Activated naive CD8-positive, alpha-beta T cell treated with anti-CD3 and anti-CD28 coated beads, Interleukin-2, amount 50 U/mL, for 16 hours (primary cell): ENCODE results near the gene RHCE.
A peak's percentile ranks its signal among the peaks of the same experiment; 100 is the strongest.
"Not testable (repeated sequence)": the region's sequence is repeated elsewhere in the genome, so short reads cannot be mapped to it uniquely, and the experiment has no call there.

ENCODE experiments used
- DNase-seq: peaks from one replicate; pipeline ENCODE4 v3.0.0-alpha.2; 2020; ENCODE audit warnings: low read depth, low spot score

Gene RHCE

DNA sequence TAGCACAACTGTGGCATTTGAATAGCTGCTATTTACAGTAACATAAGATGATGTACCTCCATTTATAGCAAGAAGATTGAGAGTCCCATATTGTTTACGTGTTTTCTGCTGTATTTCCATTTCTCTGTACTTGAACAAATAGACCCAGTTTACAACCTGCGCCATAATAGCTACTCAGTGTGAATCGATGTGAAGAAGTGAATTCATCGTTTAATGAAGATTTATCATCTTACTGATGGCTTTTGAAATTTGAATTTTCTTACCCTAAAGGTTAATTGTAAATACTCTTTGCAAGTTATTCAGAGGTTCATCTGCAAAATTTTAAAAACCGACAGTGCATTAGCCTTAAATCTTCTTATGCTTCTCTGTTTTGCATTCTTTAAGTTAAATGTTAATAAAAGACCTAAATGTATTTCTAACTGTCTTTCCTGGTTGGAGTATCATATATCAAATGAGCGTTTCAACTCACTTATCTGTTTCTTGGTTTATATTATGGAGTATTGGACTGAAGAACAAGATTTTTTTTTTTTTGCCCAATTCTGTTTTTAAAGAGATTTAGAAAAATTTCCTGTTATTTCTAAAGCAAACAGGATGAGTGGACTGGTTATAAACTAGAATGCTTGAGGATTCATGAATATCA, 12.2 kb upstream of the RHCE start:
- DNase-seq: no peak

DNA sequence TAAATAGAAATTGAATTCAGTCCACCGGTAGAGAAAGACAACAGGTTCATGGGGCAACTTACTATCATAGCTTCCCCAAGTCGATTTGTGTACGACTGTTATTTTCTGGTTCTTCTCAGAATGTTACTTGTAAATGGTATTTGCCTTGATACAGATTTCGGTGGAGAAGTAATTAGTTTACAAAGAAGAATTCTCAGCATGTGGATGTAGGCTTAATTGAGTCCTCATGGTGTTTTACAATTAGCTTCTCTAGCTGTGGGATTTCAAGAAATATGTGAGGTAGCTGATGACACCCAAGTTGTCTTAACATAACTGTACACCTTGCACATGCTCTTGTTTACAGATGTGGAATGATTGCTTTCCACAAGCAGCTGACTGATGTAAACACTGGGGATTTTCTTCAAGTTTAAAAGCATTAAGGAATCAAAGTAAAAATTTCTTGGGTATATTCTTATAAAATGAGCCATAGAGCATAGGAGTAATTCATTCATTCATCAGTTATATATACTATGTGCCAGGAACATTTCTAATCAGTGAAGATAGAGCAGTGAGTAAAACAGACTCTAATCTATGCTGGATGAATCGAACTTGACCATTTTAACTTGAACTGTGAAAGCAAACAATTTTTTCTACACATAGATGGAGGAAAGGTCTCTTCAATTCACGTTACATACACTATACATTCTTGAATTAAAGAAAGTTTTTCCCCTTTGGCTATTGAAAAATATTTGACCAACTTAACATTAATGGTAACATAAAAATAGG, 11.5 kb upstream of the RHCE start:
- no peak for DNase-seq

DNA sequence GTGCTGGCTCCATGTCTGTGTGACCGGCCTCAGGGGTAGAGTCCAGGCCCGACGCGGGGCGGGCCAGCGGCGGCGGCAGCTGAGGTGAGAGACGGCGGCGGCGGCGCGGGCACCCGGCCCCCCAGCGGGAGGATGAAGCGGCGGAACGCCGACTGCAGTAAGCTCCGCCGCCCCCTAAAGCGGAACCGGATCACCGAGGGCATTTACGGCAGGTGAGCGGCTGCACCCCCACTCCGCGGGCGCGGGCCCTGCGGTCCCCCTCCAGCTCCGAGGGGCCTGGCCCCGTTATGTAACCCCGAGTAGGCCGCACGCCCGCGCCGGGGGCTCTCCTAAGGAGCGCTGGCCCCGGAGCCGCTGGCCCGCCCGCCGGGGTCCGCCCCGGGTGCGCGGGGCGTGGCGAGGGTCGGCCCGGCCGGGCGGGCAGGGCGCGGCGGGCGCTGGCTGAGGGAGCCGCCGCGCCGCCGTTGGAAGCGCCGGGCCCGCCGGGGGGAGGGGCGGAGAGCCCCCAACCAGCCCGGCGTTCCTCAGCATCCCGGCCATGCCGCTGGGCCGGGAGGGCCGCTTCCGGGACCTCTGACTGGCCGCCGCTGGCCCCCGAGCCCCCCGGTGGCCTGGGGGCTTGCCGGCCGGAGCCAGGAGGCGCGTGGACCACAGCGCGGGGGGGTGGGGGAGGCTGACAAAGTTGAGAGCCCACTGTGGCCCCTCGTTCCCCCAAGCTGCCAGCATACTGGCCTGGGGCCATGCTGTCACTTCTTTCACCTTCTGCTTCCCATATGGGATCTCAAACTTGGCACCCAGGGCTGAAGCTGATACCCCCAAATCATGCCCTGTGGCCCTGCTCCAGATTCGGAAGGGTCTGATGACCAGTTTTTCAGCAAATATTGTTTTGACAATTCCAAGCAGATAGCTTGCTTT, 10.6 kb upstream of the RHCE start:
- DNase-seq: peak; percentile 48

DNA sequence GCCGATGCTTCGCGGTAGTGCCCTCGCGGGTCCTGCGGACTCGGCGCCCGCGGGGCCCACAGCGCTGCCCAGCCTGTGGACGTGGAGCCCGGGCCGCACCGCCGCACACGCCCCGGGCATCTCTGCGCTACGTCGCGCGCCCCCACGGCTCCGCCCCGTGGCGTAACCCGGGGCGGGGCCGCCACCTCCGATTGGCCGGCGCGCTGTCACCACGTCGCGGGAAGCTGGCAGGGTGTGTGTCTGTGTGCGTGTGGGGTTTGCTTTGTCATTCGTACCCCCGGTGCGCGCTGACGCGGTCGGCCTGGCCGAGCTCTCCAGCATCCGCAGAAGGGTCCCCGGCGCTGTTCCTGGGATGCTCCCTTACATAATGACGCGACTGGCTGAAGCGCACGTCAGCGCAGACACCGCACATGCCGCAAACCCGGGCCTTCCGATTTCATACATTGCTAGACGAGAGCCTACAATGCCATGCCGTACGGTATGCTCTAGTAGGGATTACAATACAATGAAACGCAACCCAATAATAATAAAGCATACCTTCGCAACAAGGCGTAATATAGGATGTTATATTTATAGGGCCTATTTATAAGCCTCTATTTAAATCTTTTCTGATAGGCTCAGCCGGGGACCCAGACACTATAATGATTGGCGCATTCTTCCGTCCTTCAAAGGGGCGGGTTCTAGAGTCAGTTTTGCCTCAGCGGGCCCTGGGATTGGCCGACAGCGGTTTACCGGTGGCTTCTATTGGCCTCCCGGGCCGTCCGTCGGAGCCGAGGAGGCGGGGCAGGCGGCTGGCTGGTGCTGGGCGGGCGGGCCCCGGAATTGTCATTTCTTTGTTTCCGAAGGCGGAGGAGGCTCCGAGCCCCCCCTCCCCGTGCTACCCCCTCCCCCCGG, 9.7 kb upstream of the RHCE start, which contains the start of gene MACO1:
TSS of gene MACO1 (plus strand) at position 825 of the 894 bp plus-strand sequence. CDS start 202 bp downstream, outside the sequence.
- DNase-seq: peak; percentile 90

DNA sequence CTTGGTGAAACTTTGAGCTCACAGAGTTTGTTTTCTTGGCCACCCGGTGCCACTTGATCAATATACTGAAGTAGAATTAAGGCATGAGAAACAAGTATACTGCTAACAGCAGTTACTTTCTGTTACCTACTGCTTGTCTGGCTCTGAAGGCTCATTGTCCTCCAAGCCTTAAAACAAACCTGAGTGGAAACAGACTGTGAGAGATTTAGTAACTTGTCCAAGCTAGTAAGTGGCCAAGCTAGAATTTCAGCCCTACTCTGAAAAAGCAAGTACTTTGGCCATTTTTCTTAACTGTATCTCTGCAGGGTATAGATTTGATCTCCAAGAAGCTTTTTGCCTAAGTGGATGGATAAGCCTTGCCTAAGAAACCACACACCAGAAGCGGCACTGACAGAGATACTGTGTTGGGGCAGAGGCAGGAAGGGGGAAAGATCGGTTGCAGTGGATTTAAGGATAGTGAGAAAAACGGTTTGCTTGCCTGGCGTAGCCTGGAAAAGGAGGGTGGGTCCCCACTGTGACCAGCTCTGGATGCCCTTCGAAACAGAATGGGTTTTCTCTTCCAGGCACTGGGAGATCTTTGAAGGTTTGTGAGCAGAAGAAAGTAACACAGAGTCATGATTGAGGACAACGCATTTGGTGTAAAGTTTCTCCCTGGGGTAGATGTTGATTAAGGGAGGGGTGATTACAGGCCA, 8.0 kb upstream of the RHCE start:
- no peak for DNase-seq

DNA sequence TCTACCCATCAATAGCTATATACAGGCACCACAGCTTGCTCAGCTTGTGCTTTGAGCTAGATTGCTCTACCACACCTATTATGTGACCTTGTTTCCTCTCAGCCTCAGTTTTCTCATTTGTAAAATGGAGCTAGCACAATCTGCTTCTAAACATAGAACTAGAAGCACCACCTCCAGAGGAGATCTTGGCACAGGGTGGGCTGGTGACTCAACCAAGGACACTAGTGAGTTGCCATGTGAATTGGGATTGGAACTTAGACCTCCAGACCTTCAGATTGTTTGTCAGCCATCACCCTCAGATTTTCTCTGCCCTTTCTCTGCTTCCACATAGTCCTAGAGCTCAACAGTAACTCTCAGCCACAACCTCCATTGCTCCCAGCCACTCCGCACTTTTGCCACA, 7.1 kb upstream of the RHCE start:
- DNase-seq: no peak

- no peak for DNase-seq
Measured at GRCh38 chr1:25425098-25426085, 4.8 kb upstream of the RHCE start.

GRCh38 chr1:25423206-25423605, 2.6 kb upstream of the RHCE start:
- DNase-seq: not testable (repeated sequence)

- DNase-seq: not testable (repeated sequence)
Measured at GRCh38 chr1:25419339-25419738, 1.3 kb downstream of the RHCE start.

- not testable (repeated sequence) for DNase-seq
Measured at GRCh38 chr1:25417280-25417679, 3.3 kb downstream of the RHCE start.

- DNase-seq: not testable (repeated sequence)
Measured at GRCh38 chr1:25414578-25414977, 6.0 kb downstream of the RHCE start.

- DNase-seq: not testable (repeated sequence)
Measured at GRCh38 chr1:25414157-25414556, 6.5 kb downstream of the RHCE start.

- DNase-seq: not testable (repeated sequence)
Measured at GRCh38 chr1:25412872-25413623, 7.6 kb downstream of the RHCE start.

DNA sequence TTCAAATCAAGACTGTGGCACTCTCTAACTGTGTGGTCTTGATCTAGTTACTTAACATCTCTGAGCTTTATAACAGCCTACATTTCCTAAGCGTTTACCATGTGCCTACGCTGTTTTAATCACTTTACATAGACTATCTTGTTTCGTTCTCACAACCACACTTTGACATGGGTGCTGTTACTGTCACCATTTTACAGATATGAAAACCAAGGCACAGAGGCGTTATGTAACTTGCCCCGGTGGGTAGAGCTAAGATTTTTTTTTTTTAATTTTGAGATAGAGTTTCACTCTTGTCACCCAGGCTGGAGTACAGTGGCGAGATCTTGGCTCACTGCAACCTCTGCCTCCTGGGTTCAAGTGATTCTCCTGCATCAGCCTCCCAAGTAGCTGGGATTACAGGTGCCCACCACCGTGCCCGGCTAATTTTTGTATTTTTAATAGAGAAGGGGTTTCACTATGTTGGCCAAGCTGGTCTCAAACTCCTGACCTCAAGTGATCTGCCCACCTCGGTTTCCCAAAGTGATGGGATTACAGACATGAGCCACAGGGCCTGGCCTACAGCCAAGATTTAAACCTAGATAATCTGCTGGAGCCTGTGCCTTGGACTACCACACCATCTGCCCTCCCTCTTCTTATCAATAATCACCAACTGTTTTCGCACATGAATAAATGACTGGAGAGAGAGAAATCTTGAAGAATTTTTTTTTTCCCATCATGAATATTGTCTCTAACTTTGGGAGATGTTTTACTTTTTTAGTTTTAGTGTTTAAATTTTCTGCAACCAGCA, 10.8 kb downstream of the RHCE start:
- DNase-seq: not testable (repeated sequence)

DNA sequence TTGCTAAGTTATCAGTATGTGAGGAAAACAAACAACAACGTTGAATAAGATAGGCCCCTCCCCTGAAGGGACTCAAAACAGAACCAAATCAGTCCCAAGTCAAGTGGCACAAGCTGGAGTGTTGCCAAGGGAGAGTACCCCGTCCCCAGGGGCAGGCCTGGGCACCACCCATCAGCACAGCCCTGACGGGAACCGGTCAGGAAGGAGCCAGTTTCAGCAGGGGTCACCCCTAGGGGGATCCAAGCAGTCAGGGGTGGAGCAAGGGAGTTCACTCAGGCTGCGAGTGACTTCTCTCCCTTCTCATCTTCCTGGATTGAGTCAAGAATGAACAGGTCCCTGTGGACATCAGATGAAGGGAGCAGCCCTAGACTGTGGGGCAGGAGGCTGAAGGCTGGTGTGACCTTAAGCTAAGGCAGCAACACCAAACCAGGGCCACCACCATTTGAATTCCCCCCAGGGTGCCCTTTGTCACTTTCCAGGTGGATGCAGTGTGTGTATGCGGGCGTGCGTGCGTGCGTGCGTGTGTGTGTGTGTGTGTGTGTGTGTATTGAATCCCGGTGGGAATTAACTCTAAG, 14.8 kb downstream of the RHCE start:
- DNase-seq: not testable (repeated sequence)

- not testable (repeated sequence) for DNase-seq
Measured at GRCh38 chr1:25402947-25403803, 17.4 kb downstream of the RHCE start.
